K562 (cell line): Measurements from ENCODE around the gene ORC4. TPM values are rescaled to one million over a fixed set of nuclear protein-coding genes. Genes with fewer than 3 reads are reported as not detected.

Experiments
- ATAC-seq: fragments of 200-7000 bp; cut with Tn5 transposase; 3 replicates; pipeline ENCODE4 v1.9.1; 2020; ENCODE audit warnings: moderate library complexity
- BruUV-seq: library from RNA; stranded (reverse); fragments of 400-500 nt; replicated peaks from 2 replicates; lab custom pipeline; 2021; lab: Mats Ljungman, UMichigan
- CTCF ChIA-PET: fragments of 300-600 bp; formaldehyde crosslinking; extraction: SDS; loops from one replicate; lab custom pipeline; 2021; ENCODE audit warnings: low intra/inter-chr PET ratio; lab: Yijun Ruan, JAX
- POLR2A ChIA-PET: fragments of 300-600, 350-650 bp; sonication (Branson Sonifier 250); formaldehyde crosslinking; extraction: SDS; loops from one replicate; lab custom pipeline; 2021; ENCODE audit warnings: antibody characterized with exemption, inconsistent platforms; lab: Yijun Ruan, JAX
- DNase-seq, 4 experiments: peaks; one replicate each; pipeline versions ENCODE4 v3.0.0 to v3.0.0-alpha.2; 2011 to 2018; ENCODE audit warnings: low spot score in 3 of 4, mixed read lengths in 3 of 4; ENCODE audit errors: extremely low read depth in 1 of 4
- FAIRE-seq: peaks from 2 replicates; lab custom pipeline; 2011; peaks lifted over from hg19 to GRCh38; lab: Jason Lieb, UNC
- H2AFZ ChIP-seq: 2 replicates; pipeline ENCODE4 v1.6.0; 2011; ENCODE audit warnings: low read depth, low read length, control low read depth, inconsistent platforms
- H3K27ac ChIP-seq: fragments of 200-600 bp; 3 replicates; pipeline ENCODE4 v1.8.0; 2011; ENCODE audit warnings: low read depth, mild to moderate bottlenecking, control low read depth, inconsistent platforms, low read length, moderate library complexity, mixed read lengths; ENCODE audit errors: extremely low read depth
- H3K27me3 ChIP-seq, 2 experiments: fragments of 300-600 bp in 1 of 2; 2 replicates in 1 of 2; 3 replicates in 1 of 2; pipeline versions ENCODE4 v1.6.0 to v1.8.0; 2011; ENCODE audit warnings: inconsistent platforms in 2 of 2, low read length in 2 of 2, mild to moderate bottlenecking in 1 of 2, mixed read lengths in 1 of 2, moderate library complexity in 1 of 2; ENCODE audit not compliant: control insufficient read depth in 2 of 2, insufficient read depth in 2 of 2
- H3K36me3 ChIP-seq: fragments of 300-600 bp; 3 replicates; pipeline ENCODE4 v1.8.0; 2011; ENCODE audit warnings: mild to moderate bottlenecking, low read length, inconsistent platforms; ENCODE audit not compliant: control insufficient read depth, insufficient read depth
- H3K4me1 ChIP-seq, 2 experiments: fragments of 200-600 bp in 1 of 2; replicated peaks in 1 of 2; 2 replicates in 1 of 2; 3 replicates in 1 of 2; pipeline versions ENCODE4 v1.5.1 to v1.8.0; 2011; ENCODE audit warnings: inconsistent platforms in 2 of 2, low read length in 2 of 2, mild to moderate bottlenecking in 1 of 2, mixed read lengths in 1 of 2, moderate library complexity in 1 of 2; ENCODE audit not compliant: control insufficient read depth in 2 of 2, insufficient read depth in 2 of 2
- H3K4me2 ChIP-seq: 2 replicates; pipeline ENCODE4 v1.6.1; 2011; ENCODE audit warnings: low read length, control low read depth, inconsistent platforms, mixed read lengths; ENCODE audit not compliant: insufficient read depth
- H3K4me3 ChIP-seq: fragments of 200-600 bp; sonication (generic), shearing (Covaris generic); 2 replicates; pipeline ENCODE4 v1.5.1; 2016; ENCODE audit warnings: control low read depth, inconsistent platforms
- H3K79me2 ChIP-seq: fragments of 200-600 bp; 3 replicates; pipeline ENCODE4 v1.8.0; 2011; ENCODE audit warnings: low read length, inconsistent platforms; ENCODE audit not compliant: control insufficient read depth, insufficient read depth
- H3K9ac ChIP-seq, 2 experiments: 2 replicates each; pipeline versions ENCODE4 v1.6.0 to v1.6.1; 2011; ENCODE audit warnings: low read depth in 2 of 2, low read length in 2 of 2, control low read depth in 1 of 2, inconsistent platforms in 1 of 2, mild to moderate bottlenecking in 1 of 2, mixed read lengths in 1 of 2; ENCODE audit not compliant: insufficient read depth in 1 of 2
- H3K9me1 ChIP-seq: one replicate; pipeline ENCODE4 v1.6.0; 2011; ENCODE audit warnings: inconsistent platforms, mild to moderate bottlenecking, low read length, moderate library complexity; ENCODE audit not compliant: control insufficient read depth, insufficient read depth
- H3K9me3 ChIP-seq: replicated peaks from 2 replicates; pipeline ENCODE4 v1.5.1; 2011; ENCODE audit warnings: low read depth, low read length, inconsistent platforms; ENCODE audit not compliant: control insufficient read depth, insufficient read depth
- H4K20me1 ChIP-seq: replicated peaks from 2 replicates; pipeline ENCODE4 v1.6.1; 2011; ENCODE audit warnings: low read length, inconsistent platforms, mixed read lengths; ENCODE audit not compliant: control insufficient read depth, insufficient read depth
- MBD2 ChIP-seq: sonication (generic); IDR thresholded peaks from 2 replicates; pipeline ENCODE4 v1.6.1; 2016; ENCODE audit warnings: low read depth, borderline replicate concordance
- MED1 ChIP-seq: sonication (generic); formaldehyde crosslinking; IDR thresholded peaks from 2 replicates; pipeline ENCODE4 v1.8.1; 2023; ENCODE audit warnings: missing genetic modification reagents, borderline replicate concordance
- RFX7 ChIP-seq: fragments of 250-450 bp; sonication (Bioruptor Pico); IDR thresholded peaks from 2 replicates; pipeline ENCODE4 v1.5.1; 2021; ENCODE audit warnings: mild to moderate bottlenecking
- TEAD2 ChIP-seq: fragments of 450-650 bp; IDR thresholded peaks from 2 replicates; pipeline ENCODE4 v1.6.1; 2016; ENCODE audit warnings: missing genetic modification characterization, control low read depth, missing compliant biosample characterization
- ZBTB17 ChIP-seq: fragments of 450-650 bp; formaldehyde crosslinking; IDR thresholded peaks from 2 replicates; pipeline ENCODE4 v1.4.0; 2020; ENCODE audit warnings: mild to moderate bottlenecking
- ZNF140 ChIP-seq: fragments of 250-450 bp; sonication (Bioruptor Pico); IDR thresholded peaks from 2 replicates; pipeline ENCODE4 v1.8.0; 2021; ENCODE audit warnings: moderate library complexity, mild to moderate bottlenecking, inconsistent platforms
- ZNF23 ChIP-seq: fragments of 250-450 bp; sonication (Bioruptor Pico); IDR thresholded peaks from 2 replicates; pipeline ENCODE4 v1.4.0; 2020; ENCODE audit warnings: mild to moderate bottlenecking
- ZNF699 ChIP-seq: fragments of 250-450 bp; sonication (Bioruptor Pico); IDR thresholded peaks from 2 replicates; pipeline ENCODE4 v1.8.0; 2021; ENCODE audit warnings: mild to moderate bottlenecking, moderate library complexity; ENCODE audit not compliant: insufficient replicate concordance
- ZNF766 ChIP-seq: fragments of 200-800 bp; sonication (Bioruptor generic); conservative IDR thresholded peaks from 2 replicates; pipeline ENCODE4 v1.6.1; 2016; ENCODE audit warnings: missing genetic modification characterization, missing compliant biosample characterization
- WGBS: fragments of 100-300 bp; shearing (Covaris generic); methylation state at CpG from one replicate; pipeline ENCODE4 v1.1.6; 2016; ENCODE audit warnings: low coverage, mixed read lengths; ENCODE audit not compliant: insufficient coverage; ENCODE audit errors: missing lambda C conversion rate; 5-methylcytosine and 5-hydroxymethylcytosine counted together
- in situ Hi-C: fragments of 300-500 bp; cut with MboI; formaldehyde crosslinking; loops from 4 replicates; pipeline ENCODE4 v1.15.0; 2018; ENCODE audit warnings: inconsistent platforms, mixed read lengths
- intact Hi-C: fragments of 100-400 bp; cut with micrococcal nuclease; formaldehyde crosslinking; loops from 2 replicates; pipeline ENCODE4 v1.14.2; 2022
- polyA plus RNA-seq, 8 experiments: library from polyadenylated mRNA; depleted of rRNA in 4 of 8; stranded (reverse) in 5 of 8; unstranded in 3 of 8; fragments of >200 nt; fragmentation: Nextera tagmentation in 2 of 8; fragmentation: Illumina TruSeq in 1 of 8; extraction: Ambion mirVana in 2 of 8; extraction: Trizol in 1 of 8; gene quantifications; 2 replicates each; pipeline versions ENCODE4 v1.2.1 to v1.2.3, GENCODE V29; 2011 to 2014; ENCODE audit warnings: inconsistent platforms in 1 of 8, missing spikeins in 1 of 8
- total RNA-seq, 7 experiments: library from RNA; depleted of rRNA in 6 of 7; stranded (reverse); fragments of >200 nt in 6 of 7; fragmentation: Illumina TruSeq in 2 of 7; extraction: Trizol in 2 of 7; gene quantifications; 2 replicates each; pipeline versions ENCODE4 v1.2.1 to v1.2.3, GENCODE V29; 2011 to 2021; ENCODE audit warnings: low replicate concordance in 1 of 7
- TF ChIP-seq, protein P1 (sequence below): fragments of 250-450 bp; sonication (Bioruptor Pico); IDR thresholded peaks from 2 replicates; pipeline ENCODE4 v1.4.0; 2020; ENCODE audit warnings: borderline replicate concordance
- TF ChIP-seq, protein P2 (sequence below): fragments of 450-650 bp; IDR thresholded peaks from 2 replicates; pipeline ENCODE4 v1.6.1; 2017; ENCODE audit warnings: mild to moderate bottlenecking, moderate library complexity
- TF ChIP-seq, protein P3 (sequence below): sonication (generic); formaldehyde crosslinking; IDR thresholded peaks from 2 replicates; pipeline ENCODE4 v1.8.1; 2022; ENCODE audit warnings: missing genetic modification reagents
- TF ChIP-seq, protein P4 (sequence below): sonication (generic); formaldehyde crosslinking; IDR thresholded peaks from 2 replicates; pipeline ENCODE4 v1.8.1; 2023; ENCODE audit warnings: mild to moderate bottlenecking, missing genetic modification reagents
- TF ChIP-seq, protein P5 (sequence below): fragments of 450-650 bp; formaldehyde crosslinking; IDR thresholded peaks from 2 replicates; pipeline ENCODE4 v1.4.0; 2022; ENCODE audit warnings: missing genetic modification characterization

ORC4 gene
- total and polyA plus RNA-seq, 9 of the 15 experiments (the other 6 are each of a cell fraction or from before 2014, with no cell fraction given): 58.6 to 100 (median 70.5) TPM

DNA sequence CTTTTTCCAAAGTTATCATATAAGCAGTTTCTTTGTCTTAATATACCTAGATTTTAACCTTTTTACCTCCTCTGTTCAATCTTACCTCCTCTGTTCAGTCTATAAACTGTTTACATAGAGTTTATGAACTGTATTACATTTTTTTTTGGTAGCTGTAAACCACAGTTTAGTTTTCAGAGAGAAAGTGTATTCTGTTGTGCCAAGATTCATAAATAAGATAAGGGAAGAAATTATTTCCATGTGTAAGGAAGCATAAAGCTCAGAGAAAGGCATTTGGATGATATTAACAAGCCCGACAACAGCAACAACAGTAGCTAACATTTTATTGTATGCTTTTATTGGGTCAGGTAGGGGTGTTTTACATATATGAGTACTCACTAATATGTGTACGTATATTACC is 104.5 kb downstream of the ORC4 start:
- FAIRE-seq: no peak
- Histone ChIP-seq H3K4me2 (no peak overlapping the region), H3K9me3 (no peaks in the 10 kb centered on the region), H3K4me3 (no peak overlapping the region)
- TF ChIP-seq ZNF140 (CRISPR knock-in tag): no peak
- TF ChIP-seq ZBTB17 (CRISPR knock-in tag): no peak
- TF ChIP-seq, protein P1, sequence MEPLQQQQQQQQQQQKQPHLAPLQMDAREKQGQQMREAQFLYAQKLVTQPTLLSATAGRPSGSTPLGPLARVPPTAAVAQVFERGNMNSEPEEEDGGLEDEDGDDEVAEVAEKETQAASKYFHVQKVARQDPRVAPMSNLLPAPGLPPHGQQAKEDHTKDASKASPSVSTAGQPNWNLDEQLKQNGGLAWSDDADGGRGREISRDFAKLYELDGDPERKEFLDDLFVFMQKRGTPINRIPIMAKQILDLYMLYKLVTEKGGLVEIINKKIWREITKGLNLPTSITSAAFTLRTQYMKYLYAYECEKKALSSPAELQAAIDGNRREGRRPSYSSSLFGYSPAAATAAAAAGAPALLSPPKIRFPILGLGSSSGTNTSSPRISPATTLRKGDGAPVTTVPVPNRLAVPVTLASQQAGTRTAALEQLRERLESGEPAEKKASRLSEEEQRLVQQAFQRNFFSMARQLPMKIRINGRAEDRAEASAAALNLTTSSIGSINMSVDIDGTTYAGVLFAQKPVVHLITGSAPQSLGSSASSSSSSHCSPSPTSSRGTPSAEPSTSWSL: no peak
- TF ChIP-seq RFX7 (CRISPR knock-in tag): no peak
- TF ChIP-seq ZNF766: no peak
- TF ChIP-seq ZNF699 (CRISPR knock-in tag): no peak
- TF ChIP-seq ZNF23 (CRISPR knock-in tag): no peak
- no peak for TF ChIP-seq MED1 (CRISPR knock-in tag)
- no peak for TF ChIP-seq MBD2
- TF ChIP-seq, protein P2, sequence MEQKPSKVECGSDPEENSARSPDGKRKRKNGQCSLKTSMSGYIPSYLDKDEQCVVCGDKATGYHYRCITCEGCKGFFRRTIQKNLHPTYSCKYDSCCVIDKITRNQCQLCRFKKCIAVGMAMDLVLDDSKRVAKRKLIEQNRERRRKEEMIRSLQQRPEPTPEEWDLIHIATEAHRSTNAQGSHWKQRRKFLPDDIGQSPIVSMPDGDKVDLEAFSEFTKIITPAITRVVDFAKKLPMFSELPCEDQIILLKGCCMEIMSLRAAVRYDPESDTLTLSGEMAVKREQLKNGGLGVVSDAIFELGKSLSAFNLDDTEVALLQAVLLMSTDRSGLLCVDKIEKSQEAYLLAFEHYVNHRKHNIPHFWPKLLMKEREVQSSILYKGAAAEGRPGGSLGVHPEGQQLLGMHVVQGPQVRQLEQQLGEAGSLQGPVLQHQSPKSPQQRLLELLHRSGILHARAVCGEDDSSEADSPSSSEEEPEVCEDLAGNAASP: no peak
- TF ChIP-seq, protein P3, sequence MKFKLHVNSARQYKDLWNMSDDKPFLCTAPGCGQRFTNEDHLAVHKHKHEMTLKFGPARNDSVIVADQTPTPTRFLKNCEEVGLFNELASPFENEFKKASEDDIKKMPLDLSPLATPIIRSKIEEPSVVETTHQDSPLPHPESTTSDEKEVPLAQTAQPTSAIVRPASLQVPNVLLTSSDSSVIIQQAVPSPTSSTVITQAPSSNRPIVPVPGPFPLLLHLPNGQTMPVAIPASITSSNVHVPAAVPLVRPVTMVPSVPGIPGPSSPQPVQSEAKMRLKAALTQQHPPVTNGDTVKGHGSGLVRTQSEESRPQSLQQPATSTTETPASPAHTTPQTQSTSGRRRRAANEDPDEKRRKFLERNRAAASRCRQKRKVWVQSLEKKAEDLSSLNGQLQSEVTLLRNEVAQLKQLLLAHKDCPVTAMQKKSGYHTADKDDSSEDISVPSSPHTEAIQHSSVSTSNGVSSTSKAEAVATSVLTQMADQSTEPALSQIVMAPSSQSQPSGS: no peak
- TF ChIP-seq, protein P4, sequence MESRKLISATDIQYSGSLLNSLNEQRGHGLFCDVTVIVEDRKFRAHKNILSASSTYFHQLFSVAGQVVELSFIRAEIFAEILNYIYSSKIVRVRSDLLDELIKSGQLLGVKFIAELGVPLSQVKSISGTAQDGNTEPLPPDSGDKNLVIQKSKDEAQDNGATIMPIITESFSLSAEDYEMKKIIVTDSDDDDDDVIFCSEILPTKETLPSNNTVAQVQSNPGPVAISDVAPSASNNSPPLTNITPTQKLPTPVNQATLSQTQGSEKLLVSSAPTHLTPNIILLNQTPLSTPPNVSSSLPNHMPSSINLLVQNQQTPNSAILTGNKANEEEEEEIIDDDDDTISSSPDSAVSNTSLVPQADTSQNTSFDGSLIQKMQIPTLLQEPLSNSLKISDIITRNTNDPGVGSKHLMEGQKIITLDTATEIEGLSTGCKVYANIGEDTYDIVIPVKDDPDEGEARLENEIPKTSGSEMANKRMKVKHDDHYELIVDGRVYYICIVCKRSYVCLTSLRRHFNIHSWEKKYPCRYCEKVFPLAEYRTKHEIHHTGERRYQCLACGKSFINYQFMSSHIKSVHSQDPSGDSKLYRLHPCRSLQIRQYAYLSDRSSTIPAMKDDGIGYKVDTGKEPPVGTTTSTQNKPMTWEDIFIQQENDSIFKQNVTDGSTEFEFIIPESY: no peak
- no peak for TF ChIP-seq TEAD2
- TF ChIP-seq, protein P5, sequence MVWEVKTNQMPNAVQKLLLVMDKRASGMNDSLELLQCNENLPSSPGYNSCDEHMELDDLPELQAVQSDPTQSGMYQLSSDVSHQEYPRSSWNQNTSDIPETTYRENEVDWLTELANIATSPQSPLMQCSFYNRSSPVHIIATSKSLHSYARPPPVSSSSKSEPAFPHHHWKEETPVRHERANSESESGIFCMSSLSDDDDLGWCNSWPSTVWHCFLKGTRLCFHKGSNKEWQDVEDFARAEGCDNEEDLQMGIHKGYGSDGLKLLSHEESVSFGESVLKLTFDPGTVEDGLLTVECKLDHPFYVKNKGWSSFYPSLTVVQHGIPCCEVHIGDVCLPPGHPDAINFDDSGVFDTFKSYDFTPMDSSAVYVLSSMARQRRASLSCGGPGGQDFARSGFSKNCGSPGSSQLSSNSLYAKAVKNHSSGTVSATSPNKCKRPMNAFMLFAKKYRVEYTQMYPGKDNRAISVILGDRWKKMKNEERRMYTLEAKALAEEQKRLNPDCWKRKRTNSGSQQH (CRISPR knock-in tag): no peak
- TF ChIP-seq, all 486 proteins: peak for 0
- BruUV-seq: no TSS peak
- Histone ChIP-seq H3K36me3 (no peaks in the 10 kb centered on the region), H4K20me1 (no peaks in the 10 kb centered on the region), H3K4me1 (no peaks in the 10 kb centered on the region), H3K9me1 (no peaks in the 10 kb centered on the region), H3K27me3 (no peaks in the 10 kb centered on the region), H3K9ac (no peak overlapping the region), H2AFZ (no peak overlapping the region), H3K27ac (no peak overlapping the region), H3K79me2 (no peaks in the 10 kb centered on the region)
- ATAC-seq (no peak), DNase-seq (no peak)
- 90% methylated on average over 2 of the region's 2 CpGs for WGBS
- CTCF ChIA-PET: no interaction called here
- intact Hi-C loops: no loop called here
- in situ Hi-C loops: loop anchor here (25.0 kb wide), 3 partner anchors 379 to 1179 kb away; no protein-coding TSS in a partner anchor
- POLR2A ChIA-PET: no interaction called here
